Measurements from ENCODE around the gene UGT2B11. TPM values are rescaled to one million over a fixed set of nuclear protein-coding genes. Genes with fewer than 3 reads are reported as not detected.

The UGT2B11 gene
- total RNA-seq, 1 donor from 2014 or later: 0.56 TPM

DNA sequence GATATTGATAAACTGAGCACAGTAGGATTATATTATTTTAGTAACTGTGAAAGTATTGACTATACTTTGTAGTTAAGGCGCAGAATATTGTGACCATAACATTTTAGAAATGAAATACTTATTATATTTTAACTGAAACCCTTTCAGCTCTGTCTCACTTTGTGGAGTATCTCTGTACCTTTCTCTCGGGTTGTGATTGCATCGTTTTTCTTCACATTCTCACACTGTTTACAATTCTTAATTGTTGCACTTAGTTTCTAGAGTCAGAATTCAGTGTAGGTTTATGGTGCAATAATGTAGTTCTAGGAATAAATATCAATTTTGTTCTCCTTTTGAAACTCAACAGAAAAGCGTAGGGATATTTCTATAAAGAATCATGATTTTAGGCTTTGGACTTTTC is 60.5 kb downstream of the UGT2B11 start:
- DNase-seq (ENCODE audit: extremely low spot score, unreplicated experiment): no peak
- no peak overlapping the region for H3K27ac Mint-ChIP-seq
- no peaks in the 10 kb centered on the region for H3K27me3 Mint-ChIP-seq
- H3K4me3 Mint-ChIP-seq: no peak overlapping the region
- TF ChIP-seq, protein P1, sequence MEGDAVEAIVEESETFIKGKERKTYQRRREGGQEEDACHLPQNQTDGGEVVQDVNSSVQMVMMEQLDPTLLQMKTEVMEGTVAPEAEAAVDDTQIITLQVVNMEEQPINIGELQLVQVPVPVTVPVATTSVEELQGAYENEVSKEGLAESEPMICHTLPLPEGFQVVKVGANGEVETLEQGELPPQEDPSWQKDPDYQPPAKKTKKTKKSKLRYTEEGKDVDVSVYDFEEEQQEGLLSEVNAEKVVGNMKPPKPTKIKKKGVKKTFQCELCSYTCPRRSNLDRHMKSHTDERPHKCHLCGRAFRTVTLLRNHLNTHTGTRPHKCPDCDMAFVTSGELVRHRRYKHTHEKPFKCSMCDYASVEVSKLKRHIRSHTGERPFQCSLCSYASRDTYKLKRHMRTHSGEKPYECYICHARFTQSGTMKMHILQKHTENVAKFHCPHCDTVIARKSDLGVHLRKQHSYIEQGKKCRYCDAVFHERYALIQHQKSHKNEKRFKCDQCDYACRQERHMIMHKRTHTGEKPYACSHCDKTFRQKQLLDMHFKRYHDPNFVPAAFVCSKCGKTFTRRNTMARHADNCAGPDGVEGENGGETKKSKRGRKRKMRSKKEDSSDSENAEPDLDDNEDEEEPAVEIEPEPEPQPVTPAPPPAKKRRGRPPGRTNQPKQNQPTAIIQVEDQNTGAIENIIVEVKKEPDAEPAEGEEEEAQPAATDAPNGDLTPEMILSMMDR (conservative IDR thresholded peaks at IDR 0.05): no peak
- no peaks in the 10 kb centered on the region for H3K4me1 Mint-ChIP-seq (ENCODE audit: unreplicated experiment)
- no peaks in the 10 kb centered on the region for H3K36me3 Mint-ChIP-seq
- no peaks in the 10 kb centered on the region for H3K9me3 Mint-ChIP-seq

Other genes starting within 250 kb of the UGT2B11 start
- 0.95 and 8.7 TPM in 2 replicates for gene UGT2B7, start 118.3 kb downstream of the UGT2B11 start, total RNA-seq (ENCODE audit: low replicate concordance)
- not detected in 2 replicates for gene UGT2B28, start 65.7 kb upstream of the UGT2B11 start, total RNA-seq (ENCODE audit: low replicate concordance)

Measured in type B pancreatic cell (in vitro differentiated cells).